PC-9 (cell line): ENCODE data around the gene UBL4B. TPM values are rescaled to one million over a fixed set of nuclear protein-coding genes. Genes with fewer than 3 reads are reported as not detected.

Source experiments
- BruUV-seq: library from RNA; stranded (reverse); fragments of 400-500 nt; replicated peaks from 2 replicates; lab custom pipeline; 2021; lab: Mats Ljungman, UMichigan
- CTCF ChIA-PET: fragments of 300-600 bp; sonication (Branson Sonifier 250); formaldehyde crosslinking; loops from one replicate; lab custom pipeline; 2022; ENCODE audit warnings: antibody characterized with exemption; lab: Charles Lee
- POLR2A ChIA-PET: fragments of 300-600 bp; sonication (Branson Sonifier 250); formaldehyde crosslinking; loops from one replicate; lab custom pipeline; 2022; ENCODE audit warnings: antibody characterized with exemption; ENCODE audit not compliant: unreplicated experiment; lab: Charles Lee
- DNase-seq, 2 experiments: peaks; one replicate each; pipeline versions ENCODE4 v3.0.0 to v3.0.0-alpha.2; 2015 to 2022; ENCODE audit warnings: mixed read lengths in 1 of 2
- H2AFZ ChIP-seq: fragments of 200-600 bp; sonication (generic); 2 replicates; pipeline ENCODE4 v1.8.1; 2017; ENCODE audit warnings: antibody characterized with exemption
- H3F3A ChIP-seq: fragments of 200-600 bp; sonication (generic); 2 replicates; pipeline ENCODE4 v1.8.1; 2017; ENCODE audit warnings: antibody characterized with exemption, mild to moderate bottlenecking, low read depth; ENCODE audit not compliant: insufficient read depth
- H3K27ac ChIP-seq: fragments of 200-600 bp; sonication (generic); 2 replicates; pipeline ENCODE4 v1.6.1; 2016; ENCODE audit warnings: mixed run types
- H3K27me3 ChIP-seq: fragments of 200-600 bp; sonication (generic); 2 replicates; pipeline ENCODE4 v1.6.1; 2016; ENCODE audit warnings: low read depth, mixed run types; ENCODE audit not compliant: insufficient read depth
- H3K36me3 ChIP-seq: fragments of 200-600 bp; sonication (generic); 2 replicates; pipeline ENCODE4 v1.6.1; 2016; ENCODE audit warnings: low read depth, mixed run types
- H3K4me1 ChIP-seq: fragments of 200-600 bp; sonication (generic); replicated peaks from 2 replicates; pipeline ENCODE4 v1.6.1; 2016; ENCODE audit warnings: mixed run types; ENCODE audit not compliant: insufficient read depth
- H3K4me2 ChIP-seq: fragments of 200-600 bp; sonication (generic); 2 replicates; pipeline ENCODE4 v1.6.1; 2017; ENCODE audit warnings: mixed run types
- H3K4me3 ChIP-seq: fragments of 200-600 bp; sonication (generic); 2 replicates; pipeline ENCODE4 v1.6.1; 2016; ENCODE audit warnings: mixed run types
- H3K79me2 ChIP-seq: fragments of 200-600 bp; sonication (generic); 2 replicates; pipeline ENCODE4 v1.6.1; 2017; ENCODE audit warnings: low read depth, mixed run types
- H3K9me2 ChIP-seq: fragments of 200-600 bp; sonication (generic); 2 replicates; pipeline ENCODE4 v1.8.1; 2017; ENCODE audit warnings: mild to moderate bottlenecking; ENCODE audit not compliant: insufficient read depth
- H3K9me3 ChIP-seq: fragments of 200-600 bp; sonication (generic); 2 replicates; pipeline ENCODE4 v1.8.1; 2016; ENCODE audit warnings: low read depth; ENCODE audit not compliant: insufficient read depth
- H4K20me1 ChIP-seq: fragments of 200-600 bp; sonication (generic); 2 replicates; pipeline ENCODE4 v1.8.1; 2017; ENCODE audit not compliant: insufficient read depth
- CTCF ChIP-seq: fragments of 200-600 bp; sonication (generic); conservative IDR thresholded peaks from 2 replicates; pipeline ENCODE4 v1.6.1; 2017; ENCODE audit warnings: mixed run types, antibody characterized with exemption, mild to moderate bottlenecking, moderate library complexity
- EZH2 ChIP-seq: fragments of 200-600 bp; sonication (generic); IDR thresholded peaks from 2 replicates; pipeline ENCODE4 v1.8.0; 2017; ENCODE audit warnings: antibody characterized with exemption, low read depth
- intact Hi-C: fragments of 100-400 bp; cut with micrococcal nuclease; formaldehyde crosslinking; loops from one replicate; pipeline ENCODE4 v1.10.0; 2022; ENCODE audit not compliant: unreplicated experiment
- total RNA-seq: library from RNA; stranded (reverse); gene quantifications from 2 replicates; pipeline ENCODE4 v1.2.3, GENCODE V29; 2021

Gene UBL4B
- total RNA-seq, 1 experiment from 2014 or later: 0.24 TPM

GRCh38 chr1:110084227-110085078, 27.8 kb upstream of the UBL4B start:
- DNase-seq: peak in 1 of 2 experiments; percentile 34
- intact Hi-C loops: no loop called here
- Histone ChIP-seq H3K27me3 (no peaks in the 10 kb centered on the region), H3K79me2 (no peaks in the 10 kb centered on the region), H2AFZ (no peak overlapping the region), H3K4me1 (peaks cover 45% of the 10 kb centered on the region), H3K9me3 (no peaks in the 10 kb centered on the region), H3K4me3 (no peak overlapping the region), H4K20me1 (no peaks in the 10 kb centered on the region), H3K36me3 (no peaks in the 10 kb centered on the region), H3F3A (peaks cover 35% of the 10 kb centered on the region), H3K9me2 (no peaks in the 10 kb centered on the region), H3K27ac (no peak overlapping the region), H3K4me2 (no peak overlapping the region)
- TF ChIP-seq CTCF: no peak
- TF ChIP-seq EZH2: no peak
- ChIA-PET CTCF (no interaction called here), POLR2A (no interaction called here)
- no TSS peak for BruUV-seq

- Histone ChIP-seq H3K4me3 (no peak overlapping the region), H3K27ac (no peak overlapping the region), H3K36me3 (no peaks in the 10 kb centered on the region), H2AFZ (no peak overlapping the region), H3K9me3 (no peaks in the 10 kb centered on the region), H3K9me2 (no peaks in the 10 kb centered on the region), H3K79me2 (no peaks in the 10 kb centered on the region), H3K4me1 (peaks cover 57% of the 10 kb centered on the region), H3K4me2 (no peak overlapping the region), H3F3A (peaks cover 47% of the 10 kb centered on the region), H4K20me1 (no peaks in the 10 kb centered on the region), H3K27me3 (no peaks in the 10 kb centered on the region)
- intact Hi-C loops: no loop called here
- BruUV-seq: no TSS peak
- CTCF ChIA-PET: no interaction called here
- no peak for DNase-seq
- POLR2A ChIA-PET: no interaction called here
- TF ChIP-seq EZH2: no peak
- no peak for TF ChIP-seq CTCF
Measured at GRCh38 chr1:110085671-110086070, 26.6 kb upstream of the UBL4B start.

- peak; percentile 74 to 85 for DNase-seq
- BruUV-seq: no TSS peak
- TF ChIP-seq CTCF (no peak), EZH2 (no peak)
- H3K9me2 ChIP-seq: no peaks in the 10 kb centered on the region
- peak overlapping the region; percentile 57 for H3K4me2 ChIP-seq
- no peaks in the 10 kb centered on the region for H3K79me2 ChIP-seq
- intact Hi-C loops: loop anchor here (1.0 kb wide), 1 partner anchor 11 kb away; no protein-coding TSS in a partner anchor
- no peaks in the 10 kb centered on the region for H4K20me1 ChIP-seq
- H2AFZ ChIP-seq: no peak overlapping the region
- peaks cover 67% of the 10 kb centered on the region for H3K4me1 ChIP-seq
- POLR2A ChIA-PET: no interaction called here
- CTCF ChIA-PET: interaction anchor here (2.8 kb wide), 1 partner anchor 18 kb away, joined by 30 read pairs; no protein-coding TSS in a partner anchor
- H3K9me3 ChIP-seq: no peaks in the 10 kb centered on the region
- H3F3A ChIP-seq: peaks cover 59% of the 10 kb centered on the region
- no peaks in the 10 kb centered on the region for H3K36me3 ChIP-seq
- no peaks in the 10 kb centered on the region for H3K27me3 ChIP-seq
- peak overlapping the region; percentile 65 for H3K27ac ChIP-seq
- H3K4me3 ChIP-seq: no peak overlapping the region
Measured at GRCh38 chr1:110086961-110087360, 25.3 kb upstream of the UBL4B start.
